GM10248 (cell line): ENCODE results near the gene NRG2.

Experiments used
- CTCF ChIA-PET: fragments of 300-600 bp; sonication (Branson Sonifier 250); formaldehyde crosslinking; extraction: SDS; loops from one replicate; lab custom pipeline; 2021; ENCODE audit warnings: antibody characterized with exemption; lab: Yijun Ruan, JAX
- POLR2A ChIA-PET: fragments of 350-650 bp; sonication (Branson Sonifier 250); formaldehyde crosslinking; extraction: SDS; loops from one replicate; lab custom pipeline; 2020; ENCODE audit warnings: antibody characterized with exemption; lab: Yijun Ruan, JAX
- DNase-seq: peaks from one replicate; pipeline ENCODE4 v3.0.0; 2012; ENCODE audit errors: extremely low spot score
- TF ChIP-seq, protein P1 (sequence below): IDR thresholded peaks from 2 replicates; pipeline ENCODE4 v1.5.1; 2012; ENCODE audit warnings: mild to moderate bottlenecking, low read depth; ENCODE audit errors: extremely low read depth, missing control alignments, control extremely low read depth

The NRG2 gene

DNA sequence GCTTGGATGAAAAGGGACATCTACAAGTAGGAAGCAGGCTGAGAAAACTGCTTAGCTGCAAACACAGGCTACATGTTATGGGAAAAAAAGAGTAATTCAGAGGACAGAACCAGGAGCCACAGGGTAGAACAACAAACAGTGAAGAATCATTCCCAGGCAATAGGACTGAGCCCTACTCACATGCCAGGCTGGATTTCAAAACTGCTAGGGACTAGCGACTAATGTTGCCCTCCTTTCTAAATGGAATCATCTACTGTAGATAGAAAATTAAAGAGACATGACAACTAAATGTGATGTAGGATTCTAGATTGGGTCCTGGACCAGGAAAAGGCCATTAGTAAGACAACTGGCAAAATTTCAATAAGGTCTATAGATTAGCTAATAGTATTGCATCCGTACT lies 15.3 kb downstream of the NRG2 start:
- POLR2A ChIA-PET = no interaction called here
- TF ChIP-seq, protein P1, sequence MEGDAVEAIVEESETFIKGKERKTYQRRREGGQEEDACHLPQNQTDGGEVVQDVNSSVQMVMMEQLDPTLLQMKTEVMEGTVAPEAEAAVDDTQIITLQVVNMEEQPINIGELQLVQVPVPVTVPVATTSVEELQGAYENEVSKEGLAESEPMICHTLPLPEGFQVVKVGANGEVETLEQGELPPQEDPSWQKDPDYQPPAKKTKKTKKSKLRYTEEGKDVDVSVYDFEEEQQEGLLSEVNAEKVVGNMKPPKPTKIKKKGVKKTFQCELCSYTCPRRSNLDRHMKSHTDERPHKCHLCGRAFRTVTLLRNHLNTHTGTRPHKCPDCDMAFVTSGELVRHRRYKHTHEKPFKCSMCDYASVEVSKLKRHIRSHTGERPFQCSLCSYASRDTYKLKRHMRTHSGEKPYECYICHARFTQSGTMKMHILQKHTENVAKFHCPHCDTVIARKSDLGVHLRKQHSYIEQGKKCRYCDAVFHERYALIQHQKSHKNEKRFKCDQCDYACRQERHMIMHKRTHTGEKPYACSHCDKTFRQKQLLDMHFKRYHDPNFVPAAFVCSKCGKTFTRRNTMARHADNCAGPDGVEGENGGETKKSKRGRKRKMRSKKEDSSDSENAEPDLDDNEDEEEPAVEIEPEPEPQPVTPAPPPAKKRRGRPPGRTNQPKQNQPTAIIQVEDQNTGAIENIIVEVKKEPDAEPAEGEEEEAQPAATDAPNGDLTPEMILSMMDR = no peak

DNA sequence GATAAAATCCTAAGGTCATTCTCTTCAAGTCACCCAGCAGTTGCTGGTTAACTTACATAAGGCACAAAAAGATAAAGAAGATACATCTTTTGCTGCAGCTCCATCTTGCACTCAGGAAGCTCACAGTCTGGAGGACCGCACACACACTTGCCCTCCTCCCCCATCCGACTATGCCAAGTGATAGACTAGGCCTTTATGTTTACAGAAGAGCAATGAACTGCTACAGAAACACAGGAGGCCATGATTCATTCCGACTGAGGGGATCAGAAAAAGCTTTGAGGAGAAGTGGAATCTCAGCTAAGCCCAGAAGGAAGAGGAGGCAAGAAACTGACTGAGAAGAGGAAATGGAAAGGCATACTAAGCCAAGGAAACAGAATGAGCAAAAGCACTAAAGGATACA lies 17.4 kb downstream of the NRG2 start:
- TF ChIP-seq, protein P1 = no peak
- CTCF ChIA-PET = interaction anchor here (0.8 to 5.3 kb wide), 11 partner anchors 8 to 451 kb away, joined by 3 to 38 read pairs (median 9); partner anchors contain the start of gene NRG2

More for the DNA sequence above, 15.3 kb downstream of the NRG2 start:
- CTCF ChIA-PET = interaction anchor here (1.1 to 5.3 kb wide), 6 partner anchors 9 to 262 kb away, joined by 3 to 38 read pairs (median 6); partner anchors contain the start of gene NRG2
- no peak for DNase-seq

DNA sequence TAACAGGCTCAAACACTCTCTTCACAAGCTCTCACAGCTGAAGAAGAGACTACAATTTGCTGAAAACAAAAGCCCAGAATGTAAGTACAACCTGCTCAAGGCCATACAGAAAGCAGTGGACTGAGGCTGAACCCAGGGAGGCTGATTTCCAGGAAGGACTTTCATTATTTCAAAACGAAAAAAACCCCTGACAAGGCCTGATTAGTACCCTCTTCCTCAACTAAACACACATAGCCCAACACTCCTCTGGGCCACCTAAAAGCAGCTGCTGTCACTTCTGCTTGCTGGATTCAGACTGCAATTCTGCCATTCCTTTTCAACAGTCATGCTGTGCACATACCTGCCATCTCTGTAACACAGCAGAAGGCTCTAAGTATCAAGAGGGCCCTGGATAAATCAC lies 18.2 kb downstream of the NRG2 start:
- TF ChIP-seq, protein P1 = no peak
- POLR2A ChIA-PET = no interaction called here
- CTCF ChIA-PET = interaction anchor here (1.1 to 5.3 kb wide), 10 partner anchors 9 to 120 kb away, joined by 3 to 38 read pairs (median 9); partner anchors contain the start of gene NRG2
- no peak for DNase-seq

More for the DNA sequence above, 17.4 kb downstream of the NRG2 start:
- no peak for DNase-seq
- POLR2A ChIA-PET = interaction anchor here (0.5 kb wide), 1 partner anchor 105 kb away, joined by 3 read pairs; no protein-coding TSS in a partner anchor

DNA sequence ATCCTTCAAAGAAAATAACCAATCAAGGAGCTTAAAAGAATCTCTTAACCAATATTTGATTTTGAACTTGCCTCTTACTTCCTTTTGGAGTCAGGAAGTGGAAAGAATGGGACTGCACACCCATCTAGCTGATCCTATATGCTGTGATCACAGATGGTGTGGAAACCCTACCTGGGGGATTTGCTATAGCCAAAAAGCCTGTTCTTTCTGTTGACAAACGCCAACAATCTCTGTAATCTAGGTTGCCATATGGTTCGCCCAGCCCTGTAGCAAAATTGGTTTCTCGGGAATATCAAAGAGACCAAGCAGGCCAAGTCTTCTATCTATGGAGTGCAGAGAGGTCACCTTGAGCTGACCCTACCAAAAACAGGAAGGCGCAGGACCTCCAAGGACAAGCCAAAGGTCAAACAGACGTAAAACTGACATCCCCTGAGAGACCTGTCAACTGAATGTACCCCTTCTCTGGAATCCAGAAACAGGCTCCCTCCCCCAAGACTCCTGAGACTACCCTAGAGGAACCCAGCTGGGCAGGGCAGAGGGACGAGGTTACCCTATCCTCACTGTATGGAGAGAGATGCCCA lies 19.4 kb downstream of the NRG2 start:
- TF ChIP-seq, protein P1 = no peak
- no peak for DNase-seq
- CTCF ChIA-PET = interaction anchor here (1.1 to 5.3 kb wide), 5 partner anchors 7 to 55 kb away, joined by 3 to 38 read pairs (median 9); partner anchors contain the start of gene NRG2
- POLR2A ChIA-PET = no interaction called here

DNA sequence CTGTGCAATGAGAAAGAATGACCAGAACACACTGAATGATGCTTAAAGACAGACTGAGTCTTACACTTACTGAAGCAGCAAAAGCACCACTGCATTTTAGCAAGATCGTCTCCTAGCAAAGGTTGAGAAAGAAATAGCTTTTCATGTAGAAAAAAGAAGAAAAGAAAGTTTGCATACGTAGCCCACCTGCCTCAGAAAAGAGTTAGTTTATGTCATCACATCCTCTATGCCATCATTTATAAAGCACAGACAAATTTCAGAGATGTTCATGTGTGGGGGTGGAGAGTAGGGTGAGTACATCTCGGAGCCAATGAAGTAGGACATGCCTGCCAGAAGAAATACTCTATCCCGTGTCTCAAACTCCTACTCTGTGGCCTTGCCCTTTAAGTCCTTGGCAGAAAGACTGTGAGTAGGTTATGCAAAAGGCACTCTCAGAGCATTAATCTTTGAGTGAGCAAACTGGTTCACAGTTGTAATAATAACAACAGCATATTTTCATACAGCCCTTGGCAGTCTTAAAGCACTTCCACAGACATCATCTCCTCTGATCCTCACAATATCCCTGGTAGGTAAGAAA lies 22.4 kb downstream of the NRG2 start:
- DNase-seq = no peak
- TF ChIP-seq, protein P1 = no peak
- CTCF ChIA-PET = interaction anchor here (0.7 to 2.6 kb wide), 11 partner anchors 9 to 233 kb away, joined by 3 to 11 read pairs (median 4); no protein-coding TSS in a partner anchor
- POLR2A ChIA-PET = no interaction called here

DNA sequence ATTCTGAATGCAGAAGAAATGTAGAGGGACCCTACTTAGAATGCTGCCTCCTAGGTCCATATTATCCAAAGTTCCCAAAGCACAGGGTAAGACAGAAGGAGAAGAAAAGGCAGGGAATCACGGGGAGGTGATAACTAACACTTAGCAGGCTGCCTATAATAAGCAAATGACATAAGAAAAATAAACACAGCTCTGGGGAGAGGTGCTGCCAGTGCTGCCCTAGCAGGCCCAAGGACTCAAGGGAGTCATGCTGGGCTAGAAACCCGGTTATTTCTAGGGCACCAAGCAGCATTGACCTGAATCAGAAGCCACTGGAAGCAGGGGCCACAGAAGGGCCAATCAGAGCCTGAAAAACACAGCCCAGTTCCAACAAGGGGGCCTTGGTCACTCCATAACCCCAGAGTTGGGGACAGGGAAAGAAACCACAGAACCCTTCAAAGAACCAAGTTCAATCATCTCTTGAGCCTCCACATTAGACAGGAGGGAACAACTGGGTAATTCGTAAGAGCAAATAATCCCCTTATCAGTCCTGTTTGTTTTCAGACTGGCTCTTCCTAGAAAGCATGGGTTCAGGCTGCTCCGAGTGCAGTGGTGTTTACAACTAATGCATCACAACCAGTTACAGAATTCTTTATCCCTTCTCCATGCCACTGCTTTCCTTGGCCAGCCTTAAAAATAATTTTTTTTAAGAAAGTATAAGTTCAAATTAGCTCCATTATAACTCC lies 24.0 kb downstream of the NRG2 start:
- TF ChIP-seq, protein P1 = no peak
- CTCF ChIA-PET = interaction anchor here (0.8 to 2.6 kb wide), 6 partner anchors 10 to 50 kb away, joined by 3 to 11 read pairs (median 6); no protein-coding TSS in a partner anchor
- POLR2A ChIA-PET = interaction anchor here (1.0 kb wide), 1 partner anchor 12 kb away, joined by 3 read pairs; no protein-coding TSS in a partner anchor
- DNase-seq = no peak
